GM19468 (cell line): Measurements from ENCODE around the gene ATG4C.

Source experiments
- ATAC-seq: cut with Tn5 transposase; IDR thresholded peaks from one replicate; pipeline ENCODE4 v1.9.1; 2021; ENCODE audit warnings: mild to moderate bottlenecking, moderate library complexity, moderate number of reproducible peaks; ENCODE audit not compliant: unreplicated experiment; ENCODE audit errors: extremely low read depth

Gene ATG4C

GRCh38 chr1:62897788-62898187 lies 113.9 kb downstream of the ATG4C start:
- ATAC-seq: no peak

GRCh38 chr1:62900566-62900965 lies 116.6 kb downstream of the ATG4C start:
- no peak for ATAC-seq

GRCh38 chr1:62901650-62902049 lies 117.7 kb downstream of the ATG4C start:
- ATAC-seq: no peak

- ATAC-seq: no peak
These were observed 119.6 kb downstream of the ATG4C start for GRCh38 chr1:62903522-62903921.

- no peak for ATAC-seq
These were observed 120.3 kb downstream of the ATG4C start for GRCh38 chr1:62903982-62904855.

- ATAC-seq: no peak
These were observed 120.9 kb downstream of the ATG4C start for GRCh38 chr1:62904856-62905225.

GRCh38 chr1:62905309-62905708 lies 121.4 kb downstream of the ATG4C start:
- ATAC-seq: no peak

GRCh38 chr1:62905872-62906271 lies 121.9 kb downstream of the ATG4C start:
- ATAC-seq: no peak

- no peak for ATAC-seq
These were observed 122.5 kb downstream of the ATG4C start for GRCh38 chr1:62906428-62906886.

- ATAC-seq: no peak
These were observed 124.3 kb downstream of the ATG4C start for GRCh38 chr1:62908168-62908695.

GRCh38 chr1:62912028-62912638 lies 128.2 kb downstream of the ATG4C start:
- ATAC-seq: no peak
